ENCODE measurements around the gene SLC2A5.

Gene SLC2A5

DNA sequence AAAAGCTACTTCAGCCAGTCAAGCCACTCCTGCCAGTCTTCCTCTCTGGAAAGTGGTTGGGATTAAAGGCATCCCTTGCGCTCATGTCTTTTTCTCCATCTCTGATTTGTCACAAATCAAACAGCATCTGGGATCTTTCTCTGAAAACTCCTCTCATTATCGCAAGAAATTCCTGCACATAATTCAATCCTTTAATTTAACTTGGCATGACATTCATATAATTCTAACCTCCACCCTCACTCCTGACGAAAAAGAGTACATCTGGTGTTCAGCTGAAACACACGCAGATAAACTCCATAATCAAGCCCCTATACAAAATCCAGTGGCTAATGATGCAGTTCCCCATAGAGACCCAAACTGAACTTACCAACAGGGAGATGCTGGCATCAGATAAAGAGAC lies 19.4 kb upstream of the SLC2A5 start:
- no peak for DNase-seq

GRCh38 chr1:9087411-9088125 lies 18.1 kb upstream of the SLC2A5 start:
- no peak for DNase-seq

DNA sequence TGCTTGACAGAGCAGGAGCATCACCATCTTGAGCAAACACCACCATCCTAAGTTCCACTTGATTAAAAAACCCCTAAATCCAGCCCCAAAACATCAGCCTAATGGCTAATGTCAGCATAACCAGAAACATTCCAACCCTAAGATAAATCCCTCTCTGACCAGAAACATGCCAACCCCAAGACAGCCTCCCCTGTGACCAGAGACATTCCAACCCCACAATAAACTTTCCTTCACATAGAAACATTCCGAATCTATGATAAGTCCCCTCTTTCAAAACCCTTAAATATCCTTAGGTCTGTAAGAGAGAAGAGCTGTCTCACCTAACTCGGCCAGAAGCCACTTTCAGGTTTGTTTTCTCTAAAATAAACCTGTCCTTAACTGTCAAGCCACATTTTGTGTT lies 17.4 kb upstream of the SLC2A5 start:
- no peak for DNase-seq

GRCh38 chr1:9086045-9086444 lies 16.6 kb upstream of the SLC2A5 start:
- no peak for DNase-seq

- no peak for DNase-seq
These were observed 16.0 kb upstream of the SLC2A5 start for GRCh38 chr1:9085306-9085940.

DNA sequence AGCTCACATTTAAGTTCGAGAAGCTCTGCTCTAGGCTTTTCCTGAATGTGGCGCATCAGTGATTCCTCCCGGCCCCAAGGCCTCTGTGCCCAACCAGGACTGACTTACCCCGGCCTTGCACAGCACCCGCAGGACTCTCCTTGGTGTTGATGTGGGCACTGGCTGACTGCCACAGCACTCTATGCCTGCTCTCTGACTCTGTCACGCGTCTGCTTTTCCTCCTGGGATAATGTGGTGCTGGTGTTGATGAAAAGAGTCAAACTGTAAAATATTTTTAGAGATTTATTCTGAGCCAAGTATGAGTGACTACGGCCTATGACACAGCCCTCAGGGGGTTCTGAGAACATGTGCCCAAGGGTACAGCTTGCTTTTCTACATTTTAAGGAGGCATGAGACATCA lies 15.5 kb upstream of the SLC2A5 start:
- DNase-seq: no peak

- DNase-seq: no peak
These were observed 12.0 kb upstream of the SLC2A5 start for GRCh38 chr1:9081473-9081872.

- DNase-seq: no peak
These were observed 11.4 kb upstream of the SLC2A5 start for GRCh38 chr1:9080705-9081291.

DNA sequence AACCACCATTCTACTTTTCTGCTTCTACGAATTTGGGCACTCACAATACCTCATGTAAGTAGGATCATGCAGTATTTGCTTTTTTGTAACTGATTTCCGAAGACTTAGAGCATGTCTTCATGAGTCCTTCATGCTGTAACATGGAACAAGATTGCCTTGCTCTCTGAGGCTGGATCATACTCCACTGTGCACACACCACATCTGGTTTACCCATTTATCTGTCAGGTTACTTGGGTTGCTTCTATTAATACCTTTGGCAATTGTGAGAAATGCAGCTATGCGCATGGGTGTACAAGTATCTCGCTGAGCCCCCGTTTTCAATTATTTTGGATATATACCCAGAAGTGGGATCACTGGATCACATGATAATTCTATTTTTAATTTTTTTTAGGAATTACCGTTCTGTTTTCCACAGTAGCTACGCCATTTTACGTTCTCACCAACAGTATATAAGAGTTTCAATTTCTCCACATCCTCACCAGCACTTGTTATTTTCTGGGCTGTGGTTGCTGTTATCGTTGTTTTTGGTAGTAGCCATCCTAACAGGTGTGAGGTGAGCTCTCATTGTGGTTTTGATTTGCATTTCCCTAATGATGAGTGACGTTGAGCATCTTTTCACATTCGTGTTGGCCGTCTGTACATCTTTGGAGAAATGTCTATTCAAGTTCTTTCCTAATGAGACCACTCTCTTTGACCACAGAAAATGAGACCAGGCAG lies 10.7 kb upstream of the SLC2A5 start:
- no peak for DNase-seq

- DNase-seq: no peak
These were observed 9.5 kb upstream of the SLC2A5 start for GRCh38 chr1:9078752-9079500.

GRCh38 chr1:9078015-9078751 lies 8.7 kb upstream of the SLC2A5 start:
- no peak for DNase-seq

GRCh38 chr1:9075022-9075421 lies 5.6 kb upstream of the SLC2A5 start:
- no peak for DNase-seq

DNA sequence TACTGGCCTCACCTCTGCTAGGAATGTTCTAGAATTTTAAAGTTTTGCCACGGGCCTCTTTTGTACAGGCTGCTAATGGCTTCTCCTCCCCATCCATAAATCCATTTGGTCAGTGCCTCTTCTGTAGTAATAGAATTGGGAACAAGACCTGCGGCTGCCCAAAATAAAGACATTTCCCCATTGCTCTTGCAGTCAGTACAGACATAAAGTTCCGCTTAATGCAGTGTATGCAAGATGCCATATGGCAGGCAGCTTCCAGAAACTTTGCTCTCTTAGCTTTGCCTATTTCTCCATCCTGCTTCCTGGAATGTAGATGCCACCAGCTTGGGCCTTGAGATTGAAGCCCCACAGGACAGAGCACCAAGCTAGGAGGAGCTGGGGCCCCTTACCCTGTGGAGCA lies 3.7 kb upstream of the SLC2A5 start:
- DNase-seq: no peak

GRCh38 chr1:9071554-9072235 lies 2.3 kb upstream of the SLC2A5 start:
- DNase-seq: no peak

DNA sequence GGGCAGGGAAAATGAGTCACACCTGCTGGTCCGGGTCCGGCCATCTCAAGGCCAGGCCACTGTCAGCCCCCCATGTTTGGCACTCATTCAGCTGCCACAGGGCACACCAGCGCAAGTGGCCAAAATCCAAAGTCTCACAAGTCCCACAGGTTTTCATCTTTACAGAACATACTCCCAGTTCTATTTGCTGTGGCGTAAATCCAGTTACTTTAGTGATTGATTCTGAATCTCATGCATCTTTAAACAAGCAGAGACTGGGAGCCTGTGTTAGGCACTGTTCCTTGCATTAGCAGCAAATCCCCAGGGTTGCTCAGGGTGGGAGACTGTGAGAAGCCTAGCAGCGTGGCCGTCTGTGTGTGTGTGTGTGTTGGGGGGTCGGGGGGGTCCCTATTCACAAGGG lies 1.1 kb upstream of the SLC2A5 start:
- DNase-seq: no peak

- DNase-seq: no peak
These were observed 482 bp downstream of the SLC2A5 start for GRCh38 chr1:9068981-9069325.

- no peak for DNase-seq
These were observed 2.3 kb downstream of the SLC2A5 start for GRCh38 chr1:9066945-9067807.

- DNase-seq: no peak
These were observed 4.2 kb downstream of the SLC2A5 start for GRCh38 chr1:9065213-9065751.

- no peak for DNase-seq
These were observed 6.6 kb downstream of the SLC2A5 start for GRCh38 chr1:9062846-9063245.

DNA sequence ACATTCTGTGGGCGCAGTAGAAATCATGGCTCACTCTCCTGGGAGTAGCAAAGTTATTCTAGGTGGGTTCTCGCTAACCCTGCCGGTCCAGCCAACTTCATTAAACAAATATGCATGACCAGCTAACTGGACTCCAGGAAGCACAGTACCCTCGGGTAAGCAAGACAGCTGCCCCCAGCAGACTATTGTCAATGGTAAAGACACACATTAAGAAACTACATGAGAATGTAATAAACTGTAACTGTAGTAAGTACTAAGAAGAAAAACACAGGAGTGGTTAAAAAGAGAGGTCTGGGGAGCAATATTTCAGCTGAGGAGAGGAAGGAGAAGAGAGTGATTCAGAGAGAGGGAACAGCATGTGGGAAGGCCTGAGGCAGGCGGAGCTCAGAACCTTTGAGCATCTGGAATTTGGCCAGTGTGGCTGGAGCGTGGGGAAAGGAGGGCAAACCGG lies 7.4 kb downstream of the SLC2A5 start:
- no peak for DNase-seq
